Left forelimb (tissue), 1 donor: Measurements from ENCODE around the gene PPP1R37.

Source experiments
- DNase-seq: peaks from one replicate; pipeline ENCODE4 v3.0.0-alpha.2; 2018; ENCODE audit warnings: low spot score

The PPP1R37 gene

DNA sequence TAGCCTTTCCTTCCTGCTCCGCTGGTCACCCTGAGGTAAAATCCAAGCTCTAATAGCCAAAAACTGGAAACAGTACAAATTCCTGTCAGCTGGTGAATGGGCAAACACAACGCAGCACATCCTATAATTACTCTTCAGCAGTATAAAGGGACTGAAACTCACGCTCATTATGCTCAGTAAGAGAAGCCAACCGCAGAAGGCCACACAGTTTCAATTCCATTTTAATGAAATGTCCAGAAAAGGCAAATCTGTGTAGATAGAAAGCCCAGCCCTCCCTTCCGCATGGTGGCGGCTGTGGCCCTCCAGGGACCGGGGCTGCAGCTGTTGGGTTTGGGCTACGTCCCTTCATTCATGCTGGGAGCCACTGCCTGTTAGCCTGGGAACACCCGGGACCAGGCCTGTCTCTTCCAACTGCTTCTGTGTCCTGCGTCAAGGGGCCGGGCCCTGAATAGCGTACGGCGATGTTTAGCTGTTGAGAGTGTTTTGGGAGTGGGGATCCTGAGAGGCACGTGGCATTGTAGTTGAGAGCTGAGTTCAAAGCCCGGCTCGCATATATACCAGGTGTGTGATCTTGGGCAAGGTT, 44.3 kb downstream of the PPP1R37 start:
- peak; percentile 78 for DNase-seq

DNA sequence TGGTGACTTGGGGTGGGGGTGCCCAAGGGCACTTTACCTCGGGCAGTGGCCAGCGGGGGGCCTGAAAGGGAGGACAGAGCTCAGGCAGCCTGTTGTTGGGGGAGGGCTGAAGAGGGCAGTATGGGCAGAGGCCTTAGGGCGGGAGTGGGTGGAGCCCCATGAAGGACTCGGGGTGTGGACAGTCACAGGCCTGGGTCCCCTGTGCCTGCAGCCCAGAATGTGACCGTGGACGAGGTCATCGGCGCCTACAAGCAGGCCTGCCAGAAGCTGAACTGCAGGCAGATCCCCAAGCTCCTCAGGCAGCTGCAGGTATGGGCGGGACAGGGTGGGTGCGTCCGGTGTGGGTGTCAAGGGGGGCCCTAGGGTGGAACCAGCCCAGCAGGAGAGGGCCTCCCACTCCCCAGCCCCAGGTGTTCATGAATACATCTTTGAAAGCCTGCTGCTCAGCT, 45.3 kb downstream of the PPP1R37 start:
- no peak for DNase-seq

DNA sequence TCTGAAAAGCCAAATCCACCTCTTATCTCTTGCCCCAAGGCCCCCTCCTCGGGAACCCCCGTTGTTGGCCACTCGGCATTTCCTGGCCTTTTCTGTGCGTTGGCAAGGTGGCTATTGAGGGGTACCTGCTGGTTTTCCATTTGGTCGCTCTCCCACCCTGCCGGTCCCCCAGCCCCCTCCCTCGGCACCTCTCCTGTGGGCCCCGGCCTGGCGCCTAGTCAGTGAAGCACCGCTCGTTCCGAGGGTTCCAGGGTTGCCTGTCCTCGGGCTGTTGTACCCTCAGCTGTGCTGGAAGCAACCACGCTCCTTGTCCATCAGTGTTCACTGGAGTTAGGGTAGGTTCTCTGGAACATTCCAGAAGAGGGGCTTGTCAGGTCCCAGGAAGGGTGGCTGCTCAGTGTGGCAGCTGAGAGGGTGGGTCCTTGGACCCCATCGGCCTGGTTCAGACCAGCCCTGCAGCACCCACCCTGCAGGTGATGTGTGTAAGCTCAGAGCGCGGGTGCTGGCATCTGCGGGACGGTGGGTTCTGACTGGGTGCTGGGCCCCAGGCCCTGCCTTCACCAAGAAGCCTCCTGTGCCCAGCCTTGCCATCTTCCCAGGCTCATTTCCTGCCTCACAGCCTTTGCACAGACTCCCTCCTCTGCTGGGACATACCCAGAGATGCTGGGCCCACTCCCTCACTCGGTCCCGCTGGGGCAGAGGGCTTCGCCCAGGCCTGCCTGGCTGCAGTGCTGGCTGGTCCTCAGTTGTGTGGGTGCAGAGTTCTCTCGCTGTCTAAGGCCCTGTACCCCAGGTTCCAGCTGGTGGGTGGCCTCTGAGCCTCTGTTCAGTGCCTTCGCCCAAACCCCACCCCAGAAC, 46.5 kb downstream of the PPP1R37 start:
- no peak for DNase-seq

DNA sequence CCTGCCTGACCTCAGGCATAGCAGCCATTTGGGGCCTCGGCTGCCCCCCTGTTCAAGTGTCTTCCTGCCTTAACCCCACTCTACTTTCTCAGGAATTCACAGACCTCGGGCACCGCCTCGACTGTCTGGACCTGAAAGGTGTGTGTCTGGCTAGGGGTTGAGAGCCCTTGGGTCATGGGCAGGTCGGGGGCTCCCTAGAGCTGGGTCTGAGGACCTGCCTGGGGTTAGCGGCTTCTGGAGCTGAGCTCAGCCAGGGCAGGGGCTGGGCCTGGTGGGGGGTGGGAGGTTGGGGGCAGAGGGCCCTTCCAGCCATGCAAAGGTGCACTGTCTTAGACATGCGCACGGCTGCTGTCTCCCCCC, 47.1 kb downstream of the PPP1R37 start:
- no peak for DNase-seq

DNA sequence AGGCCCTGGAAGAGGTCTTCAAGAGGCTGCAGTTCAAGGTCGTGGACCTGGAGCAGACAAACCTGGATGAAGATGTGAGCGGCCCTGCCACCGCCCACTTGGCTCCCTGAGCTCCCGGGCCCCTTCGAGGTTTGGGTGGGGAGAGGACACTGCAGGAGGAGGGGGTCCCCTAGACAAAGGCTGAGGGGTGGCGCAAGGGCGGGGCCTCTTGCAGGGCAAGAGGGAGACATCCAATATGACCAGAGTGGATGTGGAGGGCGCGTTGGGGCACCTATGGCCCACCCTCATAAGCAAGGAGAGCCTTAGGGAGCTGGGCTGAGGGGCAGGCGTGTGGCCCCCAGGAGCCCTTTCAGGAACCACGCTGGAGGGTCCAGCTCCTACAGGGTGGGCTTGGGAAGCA, 47.6 kb downstream of the PPP1R37 start:
- no peak for DNase-seq

DNA sequence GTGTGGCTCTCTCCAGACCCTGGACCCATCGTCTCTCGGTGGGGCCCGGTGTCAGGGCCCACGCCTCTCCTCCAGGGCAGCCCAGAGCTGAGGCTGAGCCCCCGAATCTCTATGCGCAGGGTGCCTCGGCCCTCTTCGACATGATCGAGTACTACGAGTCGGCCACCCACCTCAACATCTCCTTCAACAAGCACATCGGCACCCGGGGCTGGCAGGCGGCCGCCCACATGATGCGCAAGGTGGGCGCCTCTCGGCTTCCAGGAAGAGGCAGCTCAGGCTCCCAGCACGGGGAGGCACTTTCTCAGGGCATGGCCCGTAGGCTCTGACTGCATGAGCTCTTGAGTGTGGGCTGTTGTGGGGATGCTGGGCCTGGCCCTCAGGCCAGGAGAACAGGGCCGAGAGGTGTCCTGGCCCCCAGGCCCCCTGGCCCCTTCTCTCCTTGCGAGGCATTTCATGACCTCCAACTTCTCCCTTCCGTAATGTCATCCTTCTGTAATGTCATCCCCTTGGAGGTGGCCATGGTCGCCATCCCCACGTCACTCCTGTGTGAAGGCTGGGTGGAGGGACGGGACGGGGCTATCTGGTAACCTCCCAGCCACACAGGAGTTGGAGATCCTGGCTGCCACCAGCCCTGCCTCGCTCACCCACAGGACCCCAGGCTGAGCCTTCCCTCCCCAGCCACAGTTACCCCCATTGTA, 48.4 kb downstream of the PPP1R37 start:
- DNase-seq = no peak

DNA sequence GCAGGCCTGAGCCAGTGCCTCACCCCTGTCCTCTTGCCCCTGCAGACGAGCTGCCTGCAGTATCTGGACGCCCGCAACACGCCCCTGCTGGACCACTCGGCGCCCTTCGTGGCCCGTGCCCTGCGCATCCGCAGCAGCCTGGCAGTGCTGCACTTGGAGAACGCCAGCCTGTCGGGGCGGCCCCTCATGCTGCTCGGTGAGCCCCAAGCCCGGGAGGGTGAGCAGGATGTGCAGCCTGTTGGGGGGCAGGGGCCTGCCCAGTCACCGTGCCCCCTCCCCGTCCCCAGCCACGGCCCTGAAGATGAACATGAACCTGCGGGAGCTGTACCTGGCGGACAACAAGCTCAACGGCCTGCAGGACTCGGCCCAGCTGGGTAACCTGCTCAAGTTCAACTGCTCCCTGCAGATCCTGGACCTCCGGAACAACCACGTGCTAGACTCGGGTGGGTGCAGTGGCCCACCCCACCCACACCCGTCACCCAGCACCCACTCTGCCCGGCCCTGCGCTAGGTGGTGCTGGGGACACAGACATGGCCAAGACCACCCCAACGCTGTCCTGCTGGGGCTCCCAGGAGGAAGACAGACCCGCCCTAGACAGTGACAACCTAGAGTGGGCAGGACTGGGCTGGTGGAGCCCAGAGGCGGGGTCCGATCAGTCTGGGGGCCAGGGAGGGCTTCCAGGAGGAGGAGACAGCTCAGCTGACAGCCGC, 49.2 kb downstream of the PPP1R37 start:
- no peak for DNase-seq

DNA sequence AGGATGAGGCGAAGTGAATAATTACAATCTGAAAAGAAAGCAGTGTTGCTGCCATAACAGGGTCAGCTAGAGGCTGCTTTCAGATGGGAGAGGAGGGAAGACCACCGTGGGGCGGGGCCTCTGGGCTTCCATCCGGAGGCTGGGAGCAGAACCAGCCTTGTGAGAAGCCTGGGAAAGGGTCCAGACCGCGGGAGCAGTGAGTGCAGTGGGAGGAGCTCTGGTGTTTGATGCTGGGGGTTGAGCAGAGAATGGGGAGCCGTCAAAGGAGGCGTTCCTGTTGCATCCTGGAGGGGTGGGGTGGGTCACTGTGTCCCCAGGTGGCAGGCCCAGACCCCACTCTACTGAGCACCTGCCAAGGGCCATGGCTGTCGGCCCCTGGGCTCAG, 49.7 kb downstream of the PPP1R37 start:
- no peak for DNase-seq

DNA sequence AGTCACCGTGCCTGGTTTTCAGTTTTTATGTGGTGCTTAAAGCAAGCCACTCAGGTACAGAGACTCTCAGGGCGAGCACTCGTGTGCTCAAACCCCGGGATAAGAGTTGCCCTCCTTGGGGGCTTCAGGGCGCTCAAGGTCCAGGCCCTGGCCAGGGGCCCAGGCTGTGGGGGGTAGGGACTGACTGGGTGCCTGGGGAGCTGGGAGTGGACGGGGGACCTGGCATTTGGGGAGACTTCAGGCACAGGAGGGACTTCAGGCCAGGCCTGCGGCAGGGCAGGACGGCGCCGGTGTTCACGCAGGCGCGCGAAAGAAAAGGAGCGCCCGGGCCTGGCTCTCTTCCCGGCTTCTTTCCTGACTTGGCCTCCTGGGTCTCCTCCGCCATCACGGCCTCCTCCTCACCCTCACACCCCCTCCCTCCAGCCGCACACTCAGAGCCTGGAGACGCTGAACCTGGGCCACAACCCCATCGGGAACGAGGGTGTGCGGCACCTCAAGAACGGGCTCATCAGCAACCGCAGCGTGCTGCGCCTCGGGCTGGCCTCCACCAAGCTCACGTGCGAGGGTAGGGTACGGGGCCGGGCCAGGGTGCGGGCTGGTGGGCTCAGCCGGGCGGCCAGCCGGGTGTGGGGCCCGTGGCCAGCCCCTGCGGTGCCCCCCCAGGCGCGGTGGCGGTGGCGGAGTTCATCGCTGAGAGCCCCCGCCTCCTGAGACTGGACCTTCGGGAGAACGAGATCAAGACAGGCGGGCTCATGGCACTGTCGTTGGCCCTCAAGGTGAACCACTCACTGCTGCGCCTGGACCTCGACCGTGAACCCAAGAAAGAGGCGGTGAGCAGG, 51.7 kb downstream of the PPP1R37 start:
- no peak for DNase-seq

DNA sequence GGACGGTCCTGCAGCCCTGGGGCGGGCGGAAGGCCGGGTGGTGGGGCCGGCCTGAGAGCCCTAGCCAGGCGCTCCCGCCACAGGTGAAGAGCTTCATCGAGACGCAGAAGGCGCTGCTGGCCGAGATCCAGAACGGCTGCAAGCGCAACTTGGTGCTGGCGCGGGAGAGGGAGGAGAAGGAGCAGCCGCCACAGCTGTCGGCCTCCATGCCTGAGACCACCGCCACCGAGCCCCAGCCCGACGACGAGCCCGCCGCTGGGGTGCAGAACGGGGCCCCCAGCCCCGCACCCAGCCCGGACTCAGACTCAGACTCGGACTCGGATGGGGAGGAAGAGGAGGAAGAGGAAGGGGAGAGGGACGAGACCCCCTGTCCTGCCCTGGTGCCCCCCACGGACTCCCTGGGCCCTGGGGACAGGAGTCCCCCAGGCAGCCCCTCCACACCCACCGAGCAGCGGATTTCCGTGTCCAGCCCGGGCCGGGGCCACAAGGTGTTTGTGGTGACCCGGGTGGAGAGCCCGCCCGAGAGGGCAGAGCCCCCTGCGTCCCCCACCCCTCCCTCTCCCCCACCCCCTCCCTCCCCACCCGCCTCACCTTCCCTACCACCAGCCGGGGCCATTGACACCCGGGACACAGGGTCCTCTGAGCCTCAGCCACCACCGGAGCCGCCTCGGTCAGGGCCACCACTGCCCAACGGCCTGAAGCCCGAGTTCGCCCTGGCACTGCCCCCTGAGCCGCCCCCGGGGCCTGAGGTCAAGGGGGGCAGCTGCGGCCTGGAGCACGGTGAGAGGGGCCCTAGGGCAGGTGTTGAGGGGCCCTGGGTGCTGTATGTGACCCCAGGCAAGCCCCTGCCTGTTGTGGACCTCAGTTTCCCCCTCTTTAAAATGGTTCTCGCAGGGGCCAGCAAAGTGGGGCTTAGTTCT, 52.6 kb downstream of the PPP1R37 start:
- no peak for DNase-seq

DNA sequence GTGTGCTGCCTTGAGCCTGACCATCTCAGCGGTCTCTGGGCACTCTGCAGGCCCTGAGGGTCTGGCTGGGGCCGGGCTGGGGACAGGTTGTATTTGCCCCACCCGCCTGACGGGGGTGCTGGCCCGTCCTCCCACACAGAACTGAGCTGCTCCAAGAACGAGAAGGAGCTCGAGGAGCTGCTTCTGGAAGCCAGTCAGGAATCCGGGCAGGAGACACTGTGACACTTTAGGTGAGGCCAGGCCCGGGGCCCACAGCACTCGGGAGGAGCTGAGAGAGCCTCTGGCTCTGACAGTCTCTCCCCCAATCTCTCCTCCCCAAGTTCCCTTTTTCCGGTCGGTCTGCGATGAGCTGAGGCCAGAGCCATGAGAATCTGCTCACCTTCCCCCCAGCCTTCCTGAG, 53.3 kb downstream of the PPP1R37 start:
- no peak for DNase-seq

DNA sequence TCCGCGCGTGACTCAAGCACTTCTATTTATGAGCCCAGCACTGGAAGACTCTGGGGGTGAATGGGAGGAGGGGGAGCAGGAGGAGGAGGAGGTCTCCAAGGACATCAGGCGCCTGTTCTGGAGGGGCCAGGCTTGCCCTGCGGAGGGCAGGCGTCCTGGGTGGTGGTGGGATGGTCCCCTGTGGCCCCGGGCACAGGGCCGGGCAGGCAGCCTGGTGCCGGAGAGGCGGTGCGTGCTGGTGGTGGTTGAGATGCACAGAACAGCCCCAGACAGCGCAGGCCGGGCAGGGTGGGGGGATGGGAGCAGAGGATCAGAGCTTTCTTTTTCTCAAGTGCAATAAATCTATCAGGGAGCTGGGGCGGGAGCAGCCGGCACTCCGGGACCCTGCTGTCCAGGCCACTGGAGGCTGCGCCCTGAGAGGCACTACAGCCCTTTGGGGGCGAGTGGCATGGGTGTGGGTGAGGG, 53.8 kb downstream of the PPP1R37 start:
- DNase-seq = no peak

DNA sequence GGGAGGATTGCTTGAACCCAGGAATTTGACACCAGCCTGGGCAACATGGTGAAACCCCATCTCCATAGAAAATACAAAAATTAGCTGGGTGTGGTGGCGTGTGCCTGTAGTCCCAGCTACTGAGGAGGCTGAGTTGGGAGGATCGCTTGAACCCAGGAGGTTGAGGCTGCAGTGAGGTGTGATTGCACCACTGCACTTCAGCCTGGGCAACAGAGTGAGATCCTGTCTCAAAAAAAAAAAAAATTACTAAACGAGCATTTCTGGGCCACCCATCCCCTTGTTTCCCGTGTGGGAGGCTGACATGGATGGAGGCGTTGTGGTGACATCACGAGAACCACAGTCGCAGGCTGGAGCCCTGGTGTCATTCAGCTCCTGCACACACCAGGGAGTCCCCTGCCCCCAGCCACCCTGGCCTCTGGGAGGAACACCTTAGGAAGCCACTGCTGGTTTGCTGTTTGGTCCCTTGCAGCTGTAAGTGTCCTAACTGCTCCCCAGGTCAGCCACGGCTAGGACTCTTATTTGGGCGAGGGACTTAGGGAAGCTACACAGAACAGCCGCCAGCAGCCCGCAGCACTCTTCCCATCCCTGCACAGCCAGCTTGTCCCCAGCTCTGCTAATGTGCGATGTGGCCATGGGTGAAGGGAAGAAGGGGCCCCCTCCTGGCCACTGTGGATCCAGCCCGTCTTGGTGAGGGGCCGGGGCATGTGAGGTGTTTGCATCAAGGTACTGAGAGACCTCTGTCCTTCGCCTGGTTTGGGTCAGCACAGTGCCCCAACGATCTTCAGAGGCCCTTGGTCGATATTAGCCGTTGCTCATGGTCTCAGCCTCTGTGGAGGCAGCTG, 55.1 kb downstream of the PPP1R37 start:
- no peak for DNase-seq

DNA sequence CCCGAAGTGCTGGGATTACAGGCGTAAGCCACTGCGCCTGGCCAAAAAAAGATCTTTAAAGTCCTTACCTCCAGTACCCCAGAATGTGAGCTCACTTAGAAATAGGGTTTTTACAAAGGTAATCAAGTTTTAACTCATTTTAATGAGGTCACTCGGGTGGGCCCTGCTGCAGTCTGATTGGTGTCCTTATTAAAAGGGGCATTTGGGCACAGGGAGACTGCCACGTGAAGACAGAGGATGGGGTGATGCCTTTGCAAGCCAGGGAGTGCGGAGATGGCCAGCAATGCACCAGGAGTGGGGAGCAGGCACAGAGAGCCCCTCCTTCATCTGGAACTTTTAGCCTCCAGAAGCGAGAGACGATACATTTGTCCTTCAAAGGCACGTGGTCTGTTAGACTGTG, 56.1 kb downstream of the PPP1R37 start:
- no peak for DNase-seq

DNA sequence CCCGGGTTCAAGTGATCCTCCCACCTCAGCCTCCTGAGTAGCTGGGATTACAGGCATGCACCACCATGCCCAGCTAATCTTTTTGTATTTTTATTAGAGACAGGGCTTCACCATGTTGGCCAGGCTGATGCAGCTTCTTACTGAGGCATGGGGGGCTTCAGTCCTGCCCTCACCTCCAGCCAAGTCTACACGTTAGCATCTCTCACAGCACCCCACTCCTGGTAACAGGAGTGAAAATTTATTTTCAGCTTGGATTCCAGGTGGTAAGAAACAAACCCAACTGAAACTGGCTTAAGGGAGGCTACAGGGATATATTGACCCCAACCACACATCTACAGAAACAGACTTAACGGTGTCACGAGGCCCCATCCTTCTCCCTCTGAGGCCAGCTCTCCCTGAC, 57.2 kb downstream of the PPP1R37 start:
- no peak for DNase-seq

DNA sequence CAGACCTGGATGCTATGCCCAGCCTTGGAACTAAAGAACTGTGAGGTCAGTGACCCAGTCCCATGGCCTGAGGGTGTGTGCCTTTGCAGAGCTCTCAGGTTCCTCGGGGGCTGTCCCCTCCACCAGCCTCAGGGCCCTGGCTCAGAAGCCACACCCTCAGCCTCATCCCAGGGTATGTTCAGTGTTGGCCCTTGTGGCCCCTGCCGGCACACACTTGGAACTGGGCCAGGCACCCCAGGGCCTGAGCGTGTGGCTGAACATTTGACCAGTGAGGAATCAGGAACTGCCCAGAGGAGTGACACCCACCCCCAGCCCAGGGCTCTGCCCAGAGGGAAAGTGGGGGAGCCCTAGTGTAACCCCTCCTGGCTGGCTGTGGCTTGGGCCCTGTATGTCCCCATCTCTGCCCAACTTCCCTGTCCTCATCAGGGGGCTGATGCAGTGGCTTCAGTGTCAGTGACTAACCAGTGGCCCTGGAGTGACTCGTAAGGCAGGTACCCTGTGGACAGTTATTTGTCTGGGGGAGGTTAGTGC, 57.8 kb downstream of the PPP1R37 start:
- no peak for DNase-seq

DNA sequence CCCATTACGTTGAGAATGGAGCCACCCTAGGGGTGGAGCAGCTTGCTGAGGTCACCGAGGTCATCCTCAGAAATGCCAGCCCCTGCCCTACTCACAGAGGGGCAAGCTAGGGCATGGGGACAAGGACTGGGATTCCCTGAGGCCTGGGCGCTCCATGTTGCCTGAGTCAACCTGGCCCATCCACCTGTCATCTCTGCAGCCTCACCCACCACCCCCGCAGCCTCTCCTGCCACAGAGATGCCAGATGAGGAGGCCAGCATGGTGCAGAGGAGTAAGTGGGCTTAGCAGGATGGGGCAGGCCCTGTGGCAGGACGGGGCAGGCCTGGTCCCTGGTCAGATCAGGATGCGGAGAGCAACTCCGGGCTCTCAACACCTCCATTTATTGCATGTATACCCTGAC, 58.3 kb downstream of the PPP1R37 start:
- no peak for DNase-seq

DNA sequence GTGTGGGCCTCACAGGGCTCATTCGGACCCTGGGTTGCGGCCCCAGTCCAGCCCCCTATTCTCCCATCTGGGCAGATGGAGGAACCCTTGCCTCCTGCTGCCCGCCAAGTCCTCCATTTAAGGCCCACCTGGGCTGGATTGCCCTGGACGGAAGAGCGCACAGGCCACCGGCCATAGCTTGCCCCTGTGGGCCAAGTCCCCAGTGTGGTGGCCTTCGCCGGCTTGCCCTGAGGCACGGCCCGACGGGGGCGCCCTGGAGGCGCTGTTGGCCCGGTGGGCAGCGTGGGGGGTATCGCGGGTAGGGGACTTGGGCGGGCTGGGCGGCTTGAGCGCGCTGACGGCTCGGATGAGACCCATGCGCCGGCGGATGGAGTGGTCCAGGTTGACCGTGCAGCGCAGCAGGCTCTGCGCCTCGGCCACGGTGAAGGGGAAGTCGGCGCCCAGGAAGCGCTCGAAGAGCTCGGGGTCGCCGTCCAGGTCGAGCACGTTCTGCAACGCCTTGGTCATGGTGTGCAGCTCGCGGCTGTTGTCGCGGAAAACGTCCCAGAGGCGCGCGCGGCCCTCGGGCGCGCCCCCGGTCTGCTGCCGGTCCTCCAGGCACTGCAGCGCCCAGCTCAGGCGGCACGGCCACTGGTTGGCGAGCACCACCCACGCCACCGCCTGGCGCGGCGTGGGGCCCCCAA, 59.0 kb downstream of the PPP1R37 start:
- no peak for DNase-seq
